ENCODE results near the gene UBQLN4.
"Not testable (repeated sequence)": the region's sequence is repeated elsewhere in the genome, so short reads cannot be mapped to it uniquely, and the experiment has no call there.

The UBQLN4 gene

GRCh38 chr1:156060937-156061636 is 7.5 kb upstream of the UBQLN4 start, which contains the start of gene RAB25:
Gene RAB25, plus strand, starts transcription at chr1:156061160. Its CDS starts 241 bp downstream, at chr1:156061401.
- DNase-seq (ENCODE audit: low read depth), result no peak

GRCh38 chr1:156056326-156056849 is 2.8 kb upstream of the UBQLN4 start:
- no peak for DNase-seq (ENCODE audit: low read depth)

GRCh38 chr1:156055281-156056048 is 1.9 kb upstream of the UBQLN4 start:
- DNase-seq (ENCODE audit: low read depth), result no peak

GRCh38 chr1:156054500-156055280 is 1.1 kb upstream of the UBQLN4 start, which contains the start of gene LAMTOR2:
Gene LAMTOR2, plus strand, starts transcription at chr1:156054782. Its CDS starts 108 bp downstream, at chr1:156054890.
- DNase-seq (ENCODE audit: low read depth), result peak; percentile 97

GRCh38 chr1:156052862-156053767 is 483 bp downstream of the UBQLN4 start:
- peak; percentile 74 for DNase-seq (ENCODE audit: low read depth)

- no peak for DNase-seq (ENCODE audit: low read depth)
These were observed 2.4 kb downstream of the UBQLN4 start for GRCh38 chr1:156051011-156051725.

GRCh38 chr1:156050376-156050775 is 3.2 kb downstream of the UBQLN4 start:
- DNase-seq (ENCODE audit: low read depth), result peak; percentile 61

GRCh38 chr1:156048663-156049258 is 4.8 kb downstream of the UBQLN4 start:
- no peak for DNase-seq (ENCODE audit: low read depth)

- DNase-seq (ENCODE audit: low read depth), result no peak
These were observed 8.5 kb downstream of the UBQLN4 start for GRCh38 chr1:156045076-156045475.

- DNase-seq (ENCODE audit: low read depth), result no peak
These were observed 10.8 kb downstream of the UBQLN4 start for GRCh38 chr1:156042828-156043227.

GRCh38 chr1:156034991-156035390 is 18.6 kb downstream of the UBQLN4 start:
- not testable (repeated sequence) for DNase-seq (ENCODE audit: low read depth)

- DNase-seq (ENCODE audit: low read depth), result peak; percentile 59
These were observed 20.6 kb downstream of the UBQLN4 start for GRCh38 chr1:156033011-156033410.

GRCh38 chr1:156026588-156026987 is 27.0 kb downstream of the UBQLN4 start:
- no peak for DNase-seq (ENCODE audit: low read depth)

- peak; percentile 51 for DNase-seq (ENCODE audit: low read depth)
These were observed 27.7 kb downstream of the UBQLN4 start for GRCh38 chr1:156025876-156026275.

GRCh38 chr1:156024801-156025200 is 28.8 kb downstream of the UBQLN4 start:
- no peak for DNase-seq (ENCODE audit: low read depth)

GRCh38 chr1:156021954-156022353 is 31.6 kb downstream of the UBQLN4 start:
- DNase-seq (ENCODE audit: low read depth), result no peak

- no peak for DNase-seq (ENCODE audit: low read depth)
These were observed 32.5 kb downstream of the UBQLN4 start for GRCh38 chr1:156021093-156021428.

- DNase-seq (ENCODE audit: low read depth), result peak; percentile 94
These were observed 33.1 kb downstream of the UBQLN4 start, which contains the start of gene SSR2 for GRCh38 chr1:156020293-156021092. Gene SSR2, minus strand, starts transcription at chr1:156020951. Its CDS starts 784 bp downstream, at chr1:156020167.

- no peak for DNase-seq (ENCODE audit: low read depth)
These were observed 33.7 kb downstream of the UBQLN4 start for GRCh38 chr1:156019946-156020292.
